MCF 10A (cell line): ENCODE data around the gene MARF1. TPM values are rescaled to one million over a fixed set of nuclear protein-coding genes. Genes with fewer than 3 reads are reported as not detected.

Source experiments
- BruUV-seq: library from RNA; stranded (reverse); fragments of 400-500 nt; replicated peaks from 2 replicates; lab custom pipeline; 2021; lab: Mats Ljungman, UMichigan
- CTCF ChIA-PET: fragments of 300-600 bp; sonication (Branson Sonifier 250); formaldehyde crosslinking; extraction: SDS; loops from one replicate; lab custom pipeline; 2021; ENCODE audit warnings: antibody characterized with exemption, inconsistent platforms; lab: Yijun Ruan, JAX
- POLR2A ChIA-PET: fragments of 300-600, 350-650 bp; sonication (Branson Sonifier 250); formaldehyde crosslinking; extraction: SDS; loops from one replicate; lab custom pipeline; 2020; ENCODE audit warnings: antibody characterized with exemption, inconsistent platforms; lab: Yijun Ruan, JAX
- DNase-seq: peaks from one replicate; pipeline ENCODE4 v3.0.0-alpha.2; 2018; ENCODE audit not compliant: unreplicated experiment
- H3K27ac Mint-ChIP-seq: one replicate; pipeline ENCODE4 v1.8.0; 2022; ENCODE audit warnings: mild to moderate bottlenecking, low read depth, mixed read lengths; ENCODE audit not compliant: unreplicated experiment
- H3K27me3 Mint-ChIP-seq: one replicate; pipeline ENCODE4 v1.8.0; 2022; ENCODE audit warnings: mixed read lengths; ENCODE audit not compliant: insufficient read depth, unreplicated experiment
- H3K36me3 Mint-ChIP-seq: one replicate; pipeline ENCODE4 v1.8.0; 2022; ENCODE audit warnings: mild to moderate bottlenecking, moderate library complexity, mixed read lengths; ENCODE audit not compliant: insufficient read depth, unreplicated experiment
- H3K4me1 Mint-ChIP-seq: one replicate; pipeline ENCODE4 v1.8.0; 2022; ENCODE audit warnings: mixed read lengths; ENCODE audit not compliant: insufficient read depth, unreplicated experiment
- H3K4me3 Mint-ChIP-seq: one replicate; pipeline ENCODE4 v1.8.0; 2022; ENCODE audit warnings: mild to moderate bottlenecking, moderate library complexity, mixed read lengths; ENCODE audit not compliant: unreplicated experiment
- H3K9me3 Mint-ChIP-seq: one replicate; pipeline ENCODE4 v1.8.0; 2022; ENCODE audit warnings: mixed read lengths; ENCODE audit not compliant: unreplicated experiment
- intact Hi-C: fragments of 100-400 bp; cut with micrococcal nuclease; formaldehyde crosslinking; loops from 2 replicates; pipeline ENCODE4 v1.14.1; 2022
- total RNA-seq: library from RNA; stranded (reverse); gene quantifications from 2 replicates; pipeline ENCODE4 v1.2.3, GENCODE V29; 2022
- TF ChIP-seq, protein P1 (sequence below): fragments of 200-600 bp; IDR thresholded peaks from one replicate; pipeline ENCODE4 v1.8.0; 2022; ENCODE audit warnings: antibody characterized with exemption, mild to moderate bottlenecking; ENCODE audit not compliant: unreplicated experiment

The MARF1 gene
- total RNA-seq, 1 experiment from 2014 or later = 48.1 TPM

GRCh38 chr16:15592324-15592723 is 50.6 kb downstream of the MARF1 start:
- TF ChIP-seq, protein P1, sequence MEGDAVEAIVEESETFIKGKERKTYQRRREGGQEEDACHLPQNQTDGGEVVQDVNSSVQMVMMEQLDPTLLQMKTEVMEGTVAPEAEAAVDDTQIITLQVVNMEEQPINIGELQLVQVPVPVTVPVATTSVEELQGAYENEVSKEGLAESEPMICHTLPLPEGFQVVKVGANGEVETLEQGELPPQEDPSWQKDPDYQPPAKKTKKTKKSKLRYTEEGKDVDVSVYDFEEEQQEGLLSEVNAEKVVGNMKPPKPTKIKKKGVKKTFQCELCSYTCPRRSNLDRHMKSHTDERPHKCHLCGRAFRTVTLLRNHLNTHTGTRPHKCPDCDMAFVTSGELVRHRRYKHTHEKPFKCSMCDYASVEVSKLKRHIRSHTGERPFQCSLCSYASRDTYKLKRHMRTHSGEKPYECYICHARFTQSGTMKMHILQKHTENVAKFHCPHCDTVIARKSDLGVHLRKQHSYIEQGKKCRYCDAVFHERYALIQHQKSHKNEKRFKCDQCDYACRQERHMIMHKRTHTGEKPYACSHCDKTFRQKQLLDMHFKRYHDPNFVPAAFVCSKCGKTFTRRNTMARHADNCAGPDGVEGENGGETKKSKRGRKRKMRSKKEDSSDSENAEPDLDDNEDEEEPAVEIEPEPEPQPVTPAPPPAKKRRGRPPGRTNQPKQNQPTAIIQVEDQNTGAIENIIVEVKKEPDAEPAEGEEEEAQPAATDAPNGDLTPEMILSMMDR = no peak
- intact Hi-C loops = loop anchor here (5.0 kb wide), 1 partner anchor 90 kb away; no protein-coding TSS in a partner anchor
- H3K36me3 Mint-ChIP-seq = peaks cover 47% of the 10 kb centered on the region

GRCh38 chr16:15587152-15587825 is 55.7 kb downstream of the MARF1 start:
- Mint-ChIP-seq H3K36me3 (peaks cover 7% of the 10 kb centered on the region), H3K4me1 (peaks cover 17% of the 10 kb centered on the region), H3K9me3 (peaks cover 8% of the 10 kb centered on the region), H3K4me3 (no peak overlapping the region), H3K27ac (peak overlapping the region; percentile 27), H3K27me3 (no peaks in the 10 kb centered on the region)
- CTCF ChIA-PET = interaction anchor here (1.6 to 2.2 kb wide), 2 partner anchors 11 to 36 kb away, joined by 3 to 8 read pairs; no protein-coding TSS in a partner anchor
- no TSS peak for BruUV-seq
- no peak for DNase-seq
- POLR2A ChIA-PET = interaction anchor here (1.8 kb wide), 1 partner anchor 11 kb away, joined by 6 read pairs; no protein-coding TSS in a partner anchor
- intact Hi-C loops = no loop called here
- TF ChIP-seq, protein P1 = no peak

More at GRCh38 chr16:15592324-15592723, 50.6 kb downstream of the MARF1 start:
- no peak for DNase-seq
- Mint-ChIP-seq H3K4me3 (no peak overlapping the region), H3K4me1 (peaks cover 17% of the 10 kb centered on the region), H3K27ac (no peak overlapping the region), H3K9me3 (no peaks in the 10 kb centered on the region), H3K27me3 (no peaks in the 10 kb centered on the region)
- POLR2A ChIA-PET = interaction anchor here (0.6 to 4.9 kb wide), 2 partner anchors 10 to 50 kb away, joined by 3 to 24 read pairs; partner anchors contain the start of gene MARF1
- no TSS peak for BruUV-seq
- CTCF ChIA-PET = interaction anchor here (0.7 kb wide), 1 partner anchor 42 kb away, joined by 3 read pairs; no protein-coding TSS in a partner anchor

GRCh38 chr16:15586716-15587115 is 56.2 kb downstream of the MARF1 start:
- CTCF ChIA-PET = interaction anchor here (1.6 to 2.2 kb wide), 2 partner anchors 11 to 35 kb away, joined by 3 to 8 read pairs; no protein-coding TSS in a partner anchor
- no TSS peak for BruUV-seq
- peaks cover 8% of the 10 kb centered on the region for H3K9me3 Mint-ChIP-seq
- H3K27me3 Mint-ChIP-seq = no peaks in the 10 kb centered on the region
- peak overlapping the region; percentile 27 for H3K27ac Mint-ChIP-seq
- no peak for DNase-seq
- no peak overlapping the region for H3K4me3 Mint-ChIP-seq
- intact Hi-C loops = no loop called here
- TF ChIP-seq, protein P1 = no peak
- POLR2A ChIA-PET = interaction anchor here (1.8 kb wide), 1 partner anchor 11 kb away, joined by 6 read pairs; no protein-coding TSS in a partner anchor
- peaks cover 16% of the 10 kb centered on the region for H3K4me1 Mint-ChIP-seq
- peaks cover 6% of the 10 kb centered on the region for H3K36me3 Mint-ChIP-seq

GRCh38 chr16:15585956-15586355 is 57.0 kb downstream of the MARF1 start:
- Mint-ChIP-seq H3K36me3 (peaks cover 6% of the 10 kb centered on the region), H3K4me3 (no peak overlapping the region), H3K27me3 (no peaks in the 10 kb centered on the region), H3K4me1 (peaks cover 9% of the 10 kb centered on the region), H3K27ac (no peak overlapping the region), H3K9me3 (peaks cover 8% of the 10 kb centered on the region)
- BruUV-seq = no TSS peak
- ChIA-PET POLR2A (interaction anchor here (0.6 kb wide), 1 partner anchor 66 kb away, joined by 3 read pairs; no protein-coding TSS in a partner anchor), CTCF (interaction anchor here (0.7 to 0.8 kb wide), 2 partner anchors 19 to 35 kb away, joined by 3 to 4 read pairs; no protein-coding TSS in a partner anchor)
- TF ChIP-seq, protein P1 = no peak
- intact Hi-C loops = no loop called here
- no peak for DNase-seq
